ENCODE results near the gene FMO5.

DNA sequence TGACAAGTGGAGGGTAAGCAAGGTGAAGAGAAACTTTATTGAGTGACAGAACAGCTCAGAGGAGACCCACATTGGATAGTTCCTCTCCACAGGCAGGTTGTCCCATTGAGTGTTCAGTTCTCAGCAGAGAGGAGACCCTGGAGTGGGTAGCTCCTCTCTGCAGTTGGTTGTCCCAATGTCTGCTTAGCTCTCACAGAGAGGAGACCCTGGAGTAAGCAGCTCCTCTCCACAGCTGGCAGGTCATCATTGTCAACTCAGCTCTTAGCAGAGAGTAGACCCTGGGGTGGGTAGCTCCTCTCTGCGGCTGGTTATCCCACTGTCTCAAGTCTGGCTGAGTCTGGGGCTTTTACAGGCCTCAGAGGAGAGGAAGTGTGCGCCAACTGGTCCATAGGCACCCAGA, 11.3 kb upstream of the FMO5 start:
- TF ChIP-seq, protein P1, sequence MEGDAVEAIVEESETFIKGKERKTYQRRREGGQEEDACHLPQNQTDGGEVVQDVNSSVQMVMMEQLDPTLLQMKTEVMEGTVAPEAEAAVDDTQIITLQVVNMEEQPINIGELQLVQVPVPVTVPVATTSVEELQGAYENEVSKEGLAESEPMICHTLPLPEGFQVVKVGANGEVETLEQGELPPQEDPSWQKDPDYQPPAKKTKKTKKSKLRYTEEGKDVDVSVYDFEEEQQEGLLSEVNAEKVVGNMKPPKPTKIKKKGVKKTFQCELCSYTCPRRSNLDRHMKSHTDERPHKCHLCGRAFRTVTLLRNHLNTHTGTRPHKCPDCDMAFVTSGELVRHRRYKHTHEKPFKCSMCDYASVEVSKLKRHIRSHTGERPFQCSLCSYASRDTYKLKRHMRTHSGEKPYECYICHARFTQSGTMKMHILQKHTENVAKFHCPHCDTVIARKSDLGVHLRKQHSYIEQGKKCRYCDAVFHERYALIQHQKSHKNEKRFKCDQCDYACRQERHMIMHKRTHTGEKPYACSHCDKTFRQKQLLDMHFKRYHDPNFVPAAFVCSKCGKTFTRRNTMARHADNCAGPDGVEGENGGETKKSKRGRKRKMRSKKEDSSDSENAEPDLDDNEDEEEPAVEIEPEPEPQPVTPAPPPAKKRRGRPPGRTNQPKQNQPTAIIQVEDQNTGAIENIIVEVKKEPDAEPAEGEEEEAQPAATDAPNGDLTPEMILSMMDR (IDR thresholded peaks at IDR 0.05), result no peak
- no peak for TF ChIP-seq POLR2A (IDR thresholded peaks at IDR 0.05)
